CD4-positive, alpha-beta T cell treated with Interleukin-15 for 4 hours (primary cell): ENCODE data around the gene ADAT3.
"Not testable (repeated sequence)": the region's sequence is repeated elsewhere in the genome, so short reads cannot be mapped to it uniquely, and the experiment has no call there.

ENCODE experiments used
- DNase-seq: peaks from one replicate; pipeline ENCODE4 v3.0.0-alpha.2; 2020; ENCODE audit warnings: low spot score

The ADAT3 gene

DNA sequence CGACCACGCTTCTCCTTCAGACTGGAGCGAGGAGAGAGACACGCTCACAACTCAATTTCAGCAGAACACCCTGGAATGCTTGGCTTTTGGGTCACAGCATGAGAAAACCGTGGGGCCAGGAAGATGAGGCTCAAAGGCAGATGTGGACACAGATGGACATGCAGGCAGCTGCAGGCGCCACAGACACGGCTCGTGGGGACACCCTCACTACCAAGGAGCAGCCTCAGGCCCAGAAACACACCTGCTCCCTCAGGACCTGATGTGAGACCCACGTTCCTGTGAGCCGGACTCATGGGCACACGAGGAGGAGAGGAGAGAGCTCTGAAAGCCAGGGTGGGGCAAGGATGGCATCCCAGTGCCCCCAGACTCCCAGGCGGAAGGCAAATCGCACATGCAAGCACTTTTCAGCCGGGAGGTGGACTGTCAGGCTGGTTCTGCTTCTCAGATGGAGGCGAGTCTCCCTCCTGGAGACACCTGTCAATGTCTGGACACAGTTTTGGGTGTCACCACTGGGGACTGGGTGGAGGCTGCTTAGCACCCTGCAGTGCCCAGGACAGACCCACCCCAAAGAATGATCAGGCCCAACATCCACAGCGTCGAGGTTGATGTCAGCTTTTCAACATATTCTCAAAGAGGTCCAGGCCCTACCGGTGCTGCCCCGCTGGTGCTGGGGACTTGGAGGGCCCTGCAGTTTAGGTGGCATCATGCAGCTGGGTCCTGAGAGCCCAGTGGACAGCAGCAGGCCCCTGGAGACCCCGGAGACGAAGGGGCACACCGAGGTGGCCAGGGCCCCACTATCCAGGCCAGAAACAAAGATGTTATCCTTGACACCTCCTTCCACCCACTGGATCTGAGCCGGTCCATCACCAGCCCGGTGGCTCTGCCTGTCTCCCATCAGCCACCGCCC lies 22.2 kb upstream of the ADAT3 start:
- DNase-seq = no peak

DNA sequence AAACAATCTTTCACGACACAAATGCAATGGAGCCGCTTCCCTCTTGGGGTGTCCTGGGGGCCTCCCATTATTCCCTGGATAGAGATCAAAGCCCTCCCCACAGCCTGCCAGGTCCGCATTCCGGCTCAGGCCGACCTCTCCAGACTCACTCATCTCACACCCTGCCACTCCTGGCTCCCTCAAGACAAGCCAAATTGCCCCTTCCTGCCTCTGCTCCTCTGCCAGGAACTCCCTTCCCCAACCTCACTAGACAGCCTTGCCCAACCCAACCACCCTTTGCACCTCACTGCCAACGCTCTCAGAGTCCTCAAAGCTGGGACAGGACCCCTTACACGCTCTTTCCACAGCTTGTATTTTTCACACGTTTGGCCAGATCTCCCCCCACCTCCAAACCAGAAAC lies 21.4 kb upstream of the ADAT3 start:
- DNase-seq = no peak

DNA sequence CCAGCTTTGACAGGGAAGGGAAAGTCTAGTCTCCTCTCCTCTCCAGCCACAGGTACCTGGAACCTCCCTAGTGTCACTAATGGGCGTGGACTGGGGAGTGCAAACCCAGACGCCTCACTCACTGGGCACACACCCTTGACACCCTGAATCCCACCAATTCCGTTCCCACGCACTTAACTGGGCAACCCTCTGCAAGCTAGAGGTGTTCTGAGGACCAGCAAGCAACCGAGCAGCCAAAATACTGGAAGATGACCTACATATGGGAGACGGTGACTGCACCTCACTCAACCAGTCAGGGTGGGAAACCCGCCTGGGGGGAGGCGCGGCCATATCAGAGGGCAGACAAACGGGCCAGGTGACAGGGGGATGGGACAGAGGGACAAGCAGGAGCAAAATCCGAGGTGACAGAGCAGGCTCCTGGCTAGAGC lies 20.9 kb upstream of the ADAT3 start:
- peak; percentile 39 for DNase-seq

DNA sequence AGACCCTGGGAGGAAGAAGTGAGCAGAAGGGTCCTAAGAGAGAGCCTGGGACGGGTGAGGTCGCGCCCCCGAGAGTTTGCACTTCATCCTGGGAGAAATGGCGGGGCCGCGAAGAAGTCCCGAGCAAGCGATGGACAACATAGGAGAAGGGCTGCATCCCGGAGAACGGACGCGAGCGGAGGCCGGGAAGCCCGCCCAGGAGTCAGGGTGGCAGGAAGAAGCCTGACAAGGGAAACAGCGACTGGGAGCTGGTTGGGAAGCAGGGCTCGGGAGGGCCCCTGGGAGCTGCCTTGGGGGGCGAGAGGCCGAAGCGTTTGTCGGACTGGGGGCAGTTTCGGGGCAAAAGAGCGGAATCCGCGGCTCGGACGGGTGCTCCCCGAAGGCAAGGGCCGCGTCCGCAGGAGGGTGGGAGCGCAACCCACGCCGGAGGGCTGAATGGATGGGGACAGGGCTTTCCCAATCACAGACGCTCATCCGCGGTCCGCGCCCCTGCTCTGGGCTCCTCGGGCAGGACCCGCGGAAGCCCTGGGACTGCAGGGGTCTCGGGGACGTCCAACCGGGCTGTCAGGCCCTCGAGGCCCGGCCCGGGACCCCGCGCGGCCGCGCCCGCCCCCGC lies 20.4 kb upstream of the ADAT3 start:
- no peak for DNase-seq

DNA sequence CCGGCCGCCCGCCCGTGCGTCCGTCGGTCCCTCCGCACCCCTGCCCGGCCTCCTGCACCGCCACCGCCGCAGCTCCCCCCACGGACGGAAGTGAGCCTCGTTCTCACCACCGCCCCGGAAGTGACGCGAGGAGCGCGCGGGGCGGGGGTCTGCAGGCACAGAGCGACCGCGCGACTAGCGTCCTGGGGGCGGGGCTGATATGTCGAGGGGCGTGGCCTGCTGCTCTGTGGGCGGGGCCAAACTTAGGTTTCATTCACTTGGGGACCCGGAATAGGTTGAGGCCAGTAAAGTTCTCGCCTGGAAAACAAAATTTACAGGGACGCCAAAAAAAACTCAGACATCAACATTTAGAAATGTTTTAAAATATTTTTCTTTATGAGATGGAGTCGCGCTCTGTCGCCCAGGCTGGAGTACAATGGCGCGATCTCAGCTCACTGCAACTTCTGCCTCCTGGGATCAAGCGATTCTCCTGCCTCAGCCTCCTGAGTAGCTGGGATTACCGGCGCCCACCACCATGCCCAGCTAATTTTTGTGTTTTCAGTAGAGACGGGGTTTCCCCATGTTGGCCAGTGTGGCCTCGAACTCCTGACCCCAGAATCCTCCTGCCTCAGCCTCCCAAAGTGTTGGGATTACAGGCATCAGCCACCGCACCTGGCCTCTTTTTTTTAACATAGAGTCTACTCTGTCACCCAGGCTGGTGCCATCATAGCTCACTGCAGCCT lies 19.6 kb upstream of the ADAT3 start, which contains the start of gene ABHD17A:
Gene ABHD17A, minus strand, starts transcription at position 99 of the 722 bp plus-strand sequence. CDS start 3,930 bp downstream, outside the sequence.
- DNase-seq = peak; percentile 93

DNA sequence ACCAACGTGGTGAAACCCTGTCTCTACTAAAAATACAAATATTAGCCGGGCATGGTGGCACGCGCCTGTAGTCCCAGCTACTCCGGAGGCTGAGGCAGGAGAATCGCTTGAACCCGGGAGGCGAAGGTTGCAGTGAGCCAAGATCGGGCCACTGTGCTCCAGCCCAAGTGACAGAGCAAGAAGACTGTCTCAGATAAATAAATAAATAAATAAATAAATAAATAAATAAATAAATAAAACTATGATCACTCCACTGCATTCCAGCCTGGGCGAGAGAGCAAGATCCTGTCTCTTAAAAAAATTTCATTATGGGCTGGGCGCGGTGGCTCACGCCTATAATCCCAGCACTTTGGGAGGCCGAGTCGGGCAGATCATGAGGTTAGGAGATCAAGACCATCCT lies 18.8 kb upstream of the ADAT3 start:
- DNase-seq = not testable (repeated sequence)

DNA sequence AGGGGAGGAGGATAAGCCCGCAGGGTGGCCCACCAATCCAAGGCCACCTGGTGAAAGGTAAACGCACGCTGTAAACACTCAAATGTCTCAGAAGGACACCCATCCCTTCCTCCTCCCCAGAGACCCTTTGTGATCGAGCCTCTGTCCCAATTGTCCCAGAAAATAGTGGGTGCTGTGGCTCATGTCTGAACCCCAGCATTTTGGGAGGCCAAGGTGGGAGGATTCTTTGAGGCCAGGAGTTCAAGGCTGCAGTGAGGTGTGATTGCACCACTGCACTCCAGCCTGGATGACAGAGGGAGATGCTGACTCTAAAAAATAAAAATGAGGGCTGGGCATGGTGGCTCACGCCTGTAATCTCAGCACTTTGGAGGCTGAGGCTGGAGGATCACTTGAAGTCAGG lies 16.8 kb upstream of the ADAT3 start:
- DNase-seq = no peak

DNA sequence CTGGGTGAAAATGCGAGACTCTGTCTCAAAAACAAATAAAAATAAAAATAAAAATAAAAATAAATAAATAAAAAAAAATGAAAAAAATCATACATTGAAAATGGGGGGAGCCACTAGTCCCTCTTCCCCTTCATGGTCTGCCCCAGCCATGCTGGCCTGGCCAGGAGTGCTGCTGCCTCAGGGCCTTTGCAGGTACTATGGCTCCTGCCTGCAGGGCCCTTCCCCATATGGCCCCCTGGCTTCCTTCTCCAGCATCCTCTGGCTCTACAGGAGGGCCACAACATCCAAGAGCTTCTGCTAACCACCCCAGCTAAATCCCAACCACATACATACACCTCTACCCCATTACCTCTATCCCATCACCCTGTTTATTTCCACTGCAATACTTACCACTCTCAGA lies 15.3 kb upstream of the ADAT3 start:
- DNase-seq = no peak

DNA sequence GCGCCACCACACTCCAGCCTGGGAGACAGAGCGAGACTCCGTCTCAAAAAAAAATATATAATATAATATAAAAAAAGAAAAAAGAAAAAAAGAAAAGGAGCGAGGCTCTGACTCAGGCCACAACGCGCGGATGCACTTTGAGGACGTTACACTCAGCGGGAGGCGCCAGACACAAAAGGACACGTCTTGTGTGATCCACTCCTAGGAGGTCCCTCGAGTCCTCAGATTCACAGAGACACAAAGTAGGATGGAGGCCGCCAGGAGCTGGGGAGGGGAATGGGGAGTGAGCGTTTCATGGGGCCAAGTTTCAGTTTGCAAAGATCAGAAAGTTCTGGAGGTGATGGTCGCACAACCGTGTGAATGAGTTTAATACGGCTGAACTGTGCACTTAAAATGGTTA lies 11.4 kb upstream of the ADAT3 start:
- DNase-seq = no peak

DNA sequence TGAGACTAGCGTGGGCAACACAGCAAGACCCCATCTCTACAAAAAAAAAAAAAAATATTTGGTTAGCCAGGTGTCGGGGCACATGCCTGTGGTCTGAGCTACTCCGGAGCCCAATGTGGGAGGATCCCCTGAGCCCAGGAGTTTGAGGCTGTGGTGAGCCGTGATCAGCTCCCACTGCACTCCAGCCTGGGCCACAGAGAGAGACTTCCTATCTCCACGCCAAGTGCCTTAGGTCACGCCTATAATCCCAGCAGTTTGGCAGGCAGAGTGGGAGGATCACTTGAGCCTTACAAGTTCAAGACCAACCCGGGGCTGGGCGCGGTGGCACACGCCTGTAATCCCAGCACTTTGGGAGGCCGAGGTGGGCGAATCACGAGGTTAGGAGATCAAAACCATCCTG lies 8.7 kb upstream of the ADAT3 start:
- DNase-seq = no peak

DNA sequence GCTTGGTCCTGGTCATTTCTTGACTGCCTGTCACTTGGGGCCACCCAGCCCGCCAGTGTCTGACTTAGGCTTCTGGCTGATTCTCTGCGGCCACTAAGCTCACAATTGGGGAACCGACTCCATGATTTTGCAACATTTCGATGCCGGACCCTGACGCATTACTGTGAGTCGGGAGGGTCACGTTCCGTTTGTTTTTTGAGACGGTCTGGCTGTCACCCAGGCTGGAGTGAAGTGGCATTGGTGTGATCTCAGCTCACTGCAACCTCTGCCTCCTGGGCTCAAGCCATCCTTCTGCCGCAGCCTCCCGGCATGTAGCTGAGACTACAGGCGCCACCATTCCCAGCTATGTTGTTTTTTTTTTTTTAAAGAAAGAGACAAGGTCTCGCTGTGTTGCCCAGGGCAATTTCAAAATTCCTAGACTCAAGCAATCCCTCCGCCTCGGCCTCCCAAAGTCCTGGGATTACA lies 3.2 kb upstream of the ADAT3 start:
- no peak for DNase-seq

DNA sequence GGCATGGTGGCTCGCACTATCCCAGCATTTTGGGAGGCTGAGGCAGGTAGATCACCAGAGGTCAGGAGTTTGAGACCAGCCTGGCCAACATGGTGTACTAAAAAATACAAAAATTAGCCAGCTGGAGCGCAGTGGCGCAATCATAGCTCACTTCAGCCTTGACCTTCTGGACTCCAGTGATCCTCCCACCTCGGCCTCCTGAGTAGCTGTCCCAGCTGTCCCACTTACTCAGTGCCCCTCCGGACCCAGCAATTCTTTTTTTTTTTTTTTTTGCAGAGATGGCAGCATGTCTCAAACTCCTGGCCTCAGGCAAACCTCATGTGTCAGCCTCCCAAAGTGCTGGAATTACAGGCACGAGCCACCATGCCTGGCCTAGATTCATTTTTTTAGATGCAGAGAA lies 2.3 kb upstream of the ADAT3 start:
- DNase-seq = no peak

DNA sequence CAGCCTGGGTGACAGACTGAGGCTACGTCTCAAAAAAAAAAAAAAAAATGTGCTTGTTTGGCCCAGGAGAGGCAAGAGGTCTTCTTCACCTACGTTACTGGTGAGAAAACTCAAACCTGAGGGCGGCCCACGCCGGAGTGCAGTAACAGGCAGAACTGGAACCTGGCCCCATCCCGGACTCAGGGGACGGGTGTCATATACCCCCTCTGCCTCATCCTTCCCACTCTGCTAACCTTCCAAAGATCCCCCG lies 414 bp upstream of the ADAT3 start:
- DNase-seq = no peak

DNA sequence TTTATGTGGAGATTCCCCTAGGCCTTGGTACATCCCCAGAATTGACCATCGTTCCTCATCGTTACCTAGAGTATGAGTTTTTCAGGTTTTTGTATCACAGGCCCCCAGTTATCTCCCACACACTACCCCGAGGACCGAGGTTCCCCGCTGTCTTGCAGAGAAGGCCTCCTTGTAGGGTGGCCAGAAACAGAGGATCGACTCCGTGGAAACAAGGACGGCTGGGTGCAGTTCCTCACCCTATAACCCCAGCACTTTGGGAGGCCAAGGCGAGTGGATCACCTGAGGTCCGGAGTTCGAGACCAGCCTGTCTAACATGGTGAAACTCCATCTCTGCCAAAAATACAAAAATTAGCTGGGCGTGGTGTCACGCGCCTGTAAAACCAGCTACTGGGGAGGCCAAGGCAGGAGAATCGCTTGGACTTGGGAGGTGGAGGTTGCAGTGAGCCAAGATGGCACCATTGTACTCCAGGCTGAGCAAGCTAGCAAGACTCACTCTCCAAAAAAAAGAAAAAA lies 720 bp downstream of the ADAT3 start:
- no peak for DNase-seq

DNA sequence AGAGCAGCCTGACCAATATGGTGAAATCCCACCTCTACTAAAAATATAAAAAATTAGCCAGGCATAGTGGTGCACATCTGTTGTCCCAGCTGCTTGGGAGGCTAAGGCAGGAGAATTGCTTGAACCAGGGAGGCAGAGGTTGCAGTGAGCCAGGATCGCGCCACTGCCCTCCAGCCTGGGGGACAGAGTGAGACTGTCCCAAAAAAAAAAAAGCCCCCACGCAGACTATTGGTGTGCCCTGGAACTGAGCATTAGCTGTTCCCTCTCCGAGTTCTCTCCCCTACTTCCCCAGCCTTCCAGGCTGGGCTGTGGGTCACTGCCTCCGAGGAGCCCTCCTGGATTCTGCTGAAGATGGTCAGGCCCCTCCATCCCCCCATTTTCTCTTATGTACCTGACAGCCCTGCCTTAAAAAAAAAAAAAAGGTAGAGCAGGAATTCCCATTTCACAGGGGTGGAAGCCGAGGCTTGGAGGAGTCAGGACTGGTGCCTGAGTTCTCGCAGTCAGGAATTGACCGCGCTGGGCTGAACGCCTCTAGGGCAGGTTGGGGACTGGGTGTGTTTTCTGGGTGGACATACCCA lies 1.9 kb downstream of the ADAT3 start:
- no peak for DNase-seq

DNA sequence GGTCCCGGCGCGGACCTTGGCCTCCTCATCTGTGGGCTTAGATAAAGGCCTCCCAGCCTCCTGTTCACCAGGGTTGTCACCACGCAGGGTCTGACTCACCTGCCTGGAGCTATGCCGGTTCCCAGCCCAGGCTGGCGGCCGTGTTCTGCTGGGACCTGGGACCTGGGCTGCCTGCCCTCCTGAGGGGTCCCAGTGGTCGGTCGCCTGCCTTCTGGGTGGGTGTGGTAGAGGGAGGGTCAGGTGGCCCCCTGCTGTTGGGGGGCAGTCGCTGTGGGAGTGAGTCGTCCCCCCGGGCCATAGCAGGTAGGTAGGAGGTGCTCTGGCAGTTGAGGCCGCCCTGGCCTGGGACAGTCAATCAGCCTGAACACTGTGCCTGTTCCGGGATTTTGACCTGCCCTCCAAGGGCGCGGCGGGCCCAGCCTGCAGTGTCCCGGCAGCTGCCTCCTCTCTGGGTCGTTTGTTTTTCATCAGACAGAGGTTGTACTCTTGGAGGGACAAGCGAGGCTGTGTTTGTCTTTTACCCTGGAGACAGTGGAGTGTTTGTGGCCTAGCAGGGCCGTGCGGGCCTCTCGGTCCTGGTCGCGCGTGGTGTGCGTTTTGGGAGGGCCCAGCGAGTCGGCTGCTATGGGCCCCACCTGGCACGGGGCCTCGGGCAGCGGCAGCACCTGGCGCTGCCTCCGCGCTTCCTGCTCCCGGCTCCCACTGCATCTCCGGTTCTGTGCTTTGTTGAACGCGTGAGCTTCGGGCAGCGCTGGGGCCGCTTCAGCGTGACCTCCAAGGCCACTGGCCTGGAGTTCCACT lies 2.6 kb downstream of the ADAT3 start:
- no peak for DNase-seq

DNA sequence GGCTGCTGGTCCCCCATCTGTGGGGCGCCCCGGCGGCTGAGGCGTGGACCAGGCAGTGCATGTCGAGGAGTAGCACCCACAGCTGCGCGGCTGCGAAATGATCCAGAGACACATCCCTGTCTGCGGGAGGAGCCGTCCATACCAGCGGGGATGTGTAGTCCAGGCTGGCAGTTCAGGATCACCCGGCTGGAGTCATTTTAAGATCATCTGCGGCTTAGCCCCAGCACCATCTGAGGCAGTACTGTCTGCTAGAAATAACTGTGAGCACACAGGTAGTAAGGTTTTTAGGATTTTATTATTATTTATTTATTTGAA lies 3.1 kb downstream of the ADAT3 start:
- no peak for DNase-seq

DNA sequence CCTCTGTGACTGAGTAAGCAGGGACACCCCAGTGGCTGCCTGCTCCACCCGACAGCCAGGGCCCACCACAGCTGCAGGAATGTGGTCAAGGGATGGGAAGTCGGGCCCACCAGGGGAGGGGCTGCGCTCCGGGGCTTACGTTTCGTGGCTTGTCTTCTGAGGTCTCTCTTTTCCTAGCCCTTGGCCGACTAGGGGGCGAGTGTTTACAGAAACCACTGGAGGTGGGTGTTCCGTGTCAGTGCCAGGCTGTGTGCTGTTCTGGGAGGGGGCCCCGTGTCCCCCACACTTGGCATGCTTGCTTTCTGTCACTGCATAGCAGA lies 4.5 kb downstream of the ADAT3 start:
- no peak for DNase-seq

DNA sequence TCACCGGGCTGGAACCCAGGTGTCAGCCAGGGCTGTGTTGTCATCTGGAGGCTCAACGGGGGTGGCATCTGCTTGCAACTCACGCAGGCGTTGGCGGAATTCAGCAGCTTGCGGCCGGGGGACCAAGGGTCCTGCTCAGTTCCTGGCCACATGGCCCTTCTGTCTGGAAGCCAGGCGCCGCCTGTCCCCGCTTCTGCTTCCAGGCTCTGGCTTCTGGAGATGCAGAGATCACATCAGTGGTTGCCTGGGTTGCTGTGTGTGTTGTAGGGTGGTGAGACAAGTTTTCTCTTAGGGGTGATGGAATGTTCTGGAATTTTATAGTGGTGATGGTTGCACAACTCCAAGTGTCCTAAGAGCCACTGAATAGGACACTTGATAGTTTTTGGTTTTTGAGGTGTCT lies 5.0 kb downstream of the ADAT3 start:
- DNase-seq = no peak

DNA sequence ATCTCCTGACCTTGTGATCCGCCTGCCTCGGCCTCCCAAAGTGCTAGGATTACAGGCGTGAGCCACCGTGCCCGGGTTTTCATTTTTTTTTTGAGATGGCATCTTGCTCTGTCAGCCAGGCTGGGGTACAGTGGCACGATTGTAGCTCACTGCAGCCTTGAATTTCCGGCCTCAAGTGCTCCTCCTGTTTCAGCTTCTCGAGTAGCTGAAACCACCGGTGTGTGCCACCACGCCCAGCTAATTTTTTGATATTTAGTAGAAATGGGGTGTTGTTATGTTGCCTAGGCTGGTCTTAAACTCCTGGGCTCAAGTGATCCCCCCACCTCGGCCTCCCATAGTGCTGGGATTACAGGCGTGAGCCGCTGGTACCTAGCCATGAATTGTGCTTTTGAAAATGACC lies 5.9 kb downstream of the ADAT3 start:
- DNase-seq = no peak

DNA sequence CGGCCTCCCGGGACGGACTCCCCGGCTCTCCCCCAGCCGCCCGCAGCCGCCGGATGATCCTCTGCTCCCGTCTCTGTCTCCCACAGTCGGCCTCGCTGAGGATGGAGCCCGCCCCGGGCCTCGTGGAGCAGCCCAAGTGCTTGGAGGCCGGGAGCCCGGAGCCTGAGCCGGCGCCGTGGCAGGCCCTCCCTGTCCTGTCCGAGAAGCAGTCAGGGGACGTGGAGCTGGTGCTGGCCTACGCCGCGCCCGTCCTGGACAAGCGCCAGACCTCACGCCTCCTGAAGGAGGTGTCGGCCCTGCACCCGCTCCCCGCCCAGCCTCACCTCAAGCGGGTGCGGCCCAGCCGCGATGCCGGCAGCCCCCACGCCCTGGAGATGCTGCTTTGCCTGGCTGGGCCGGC lies 6.8 kb downstream of the ADAT3 start:
- DNase-seq = no peak
